Neural crest cell (in vitro differentiated cells): ENCODE data around the gene CHIT1. TPM values are rescaled to one million over a fixed set of nuclear protein-coding genes. Genes with fewer than 3 reads are reported as not detected.

ENCODE experiments used
- DNase-seq: peaks from one replicate; pipeline ENCODE4 v3.0.0; 2021; ENCODE audit warnings: low read depth, mixed read lengths, low spot score
- H3K27ac Mint-ChIP-seq: one replicate; pipeline ENCODE4 v1.8.0; 2021; ENCODE audit warnings: mild to moderate bottlenecking, mixed read lengths; ENCODE audit not compliant: unreplicated experiment
- H3K27me3 Mint-ChIP-seq: 2 replicates; pipeline ENCODE4 v1.8.0; 2021; ENCODE audit warnings: low read depth, mild to moderate bottlenecking, mixed read lengths
- H3K36me3 Mint-ChIP-seq: 2 replicates; pipeline ENCODE4 v1.8.0; 2021; ENCODE audit warnings: low read depth, mild to moderate bottlenecking, mixed read lengths
- H3K4me1 Mint-ChIP-seq: 2 replicates; pipeline ENCODE4 v1.8.0; 2021; ENCODE audit warnings: mixed read lengths
- H3K4me3 Mint-ChIP-seq: one replicate; pipeline ENCODE4 v1.8.0; 2021; ENCODE audit warnings: mild to moderate bottlenecking, mixed read lengths
- H3K9me3 Mint-ChIP-seq: 2 replicates; pipeline ENCODE4 v1.8.0; 2021; ENCODE audit warnings: mixed read lengths
- CTCF ChIP-seq: fragments of 200-600 bp; sonication (generic); conservative IDR thresholded peaks from 2 replicates; pipeline ENCODE4 v1.5.0; 2021; ENCODE audit warnings: antibody characterized with exemption, mild to moderate bottlenecking
- total RNA-seq: library from RNA; stranded (reverse); gene quantifications from 2 replicates; pipeline ENCODE4 v1.2.1, GENCODE V29; 2021

Gene CHIT1
- total RNA-seq, 1 donor from 2014 or later = not detected

- no peaks in the 10 kb centered on the region for H3K36me3 Mint-ChIP-seq
- H3K4me1 Mint-ChIP-seq = no peaks in the 10 kb centered on the region
- DNase-seq = no peak
- no peak overlapping the region for H3K27ac Mint-ChIP-seq
- TF ChIP-seq CTCF = no peak
- no peaks in the 10 kb centered on the region for H3K9me3 Mint-ChIP-seq
- no peak overlapping the region for H3K4me3 Mint-ChIP-seq
- peaks cover 13% of the 10 kb centered on the region for H3K27me3 Mint-ChIP-seq
Measured at GRCh38 chr1:203210988-203211387, 18.5 kb downstream of the CHIT1 start.

GRCh38 chr1:203210350-203210749 is 19.1 kb downstream of the CHIT1 start:
- no peak for TF ChIP-seq CTCF
- no peaks in the 10 kb centered on the region for H3K36me3 Mint-ChIP-seq
- H3K4me3 Mint-ChIP-seq = no peak overlapping the region
- H3K4me1 Mint-ChIP-seq = no peaks in the 10 kb centered on the region
- no peak overlapping the region for H3K27ac Mint-ChIP-seq
- peaks cover 12% of the 10 kb centered on the region for H3K27me3 Mint-ChIP-seq
- no peak for DNase-seq
- H3K9me3 Mint-ChIP-seq = no peaks in the 10 kb centered on the region

- no peak overlapping the region for H3K4me3 Mint-ChIP-seq
- no peak for DNase-seq
- H3K36me3 Mint-ChIP-seq = no peaks in the 10 kb centered on the region
- no peaks in the 10 kb centered on the region for H3K9me3 Mint-ChIP-seq
- TF ChIP-seq CTCF = no peak
- H3K27me3 Mint-ChIP-seq = peaks cover 5% of the 10 kb centered on the region
- no peak overlapping the region for H3K27ac Mint-ChIP-seq
- no peaks in the 10 kb centered on the region for H3K4me1 Mint-ChIP-seq
Measured at GRCh38 chr1:203208181-203208580, 21.3 kb downstream of the CHIT1 start.

GRCh38 chr1:203207751-203208150 is 21.7 kb downstream of the CHIT1 start:
- TF ChIP-seq CTCF = no peak
- Mint-ChIP-seq H3K4me1 (no peaks in the 10 kb centered on the region), H3K9me3 (no peaks in the 10 kb centered on the region), H3K27ac (no peak overlapping the region), H3K4me3 (no peak overlapping the region), H3K27me3 (peaks cover 3% of the 10 kb centered on the region), H3K36me3 (no peaks in the 10 kb centered on the region)
- no peak for DNase-seq

- H3K9me3 Mint-ChIP-seq = no peaks in the 10 kb centered on the region
- H3K36me3 Mint-ChIP-seq = no peaks in the 10 kb centered on the region
- no peak for TF ChIP-seq CTCF
- H3K27ac Mint-ChIP-seq = no peak overlapping the region
- H3K4me1 Mint-ChIP-seq = no peaks in the 10 kb centered on the region
- H3K4me3 Mint-ChIP-seq = no peak overlapping the region
- peaks cover 2% of the 10 kb centered on the region for H3K27me3 Mint-ChIP-seq
- no peak for DNase-seq
Measured at GRCh38 chr1:203206129-203206687, 23.3 kb downstream of the CHIT1 start.
